Endothelial cell of umbilical vein (primary cell): ENCODE data around the gene DNAJB8.

ENCODE experiments used
- CTCF ChIP-seq, 2 donors: IDR thresholded peaks; 1 replicate in 1 of 2; 2 replicates in 1 of 2; pipeline ENCODE4 v1.5.1; 2011; ENCODE audit warnings: low read length in 2 of 2, mild to moderate bottlenecking in 2 of 2, moderate library complexity in 2 of 2, control low read depth in 1 of 2, inconsistent platforms in 1 of 2, low read depth in 1 of 2; ENCODE audit not compliant: insufficient read depth in 1 of 2; ENCODE audit errors: extremely low read depth in 1 of 2
- EZH2 ChIP-seq: IDR thresholded peaks from 2 replicates; pipeline ENCODE4 v1.6.1; 2012; ENCODE audit warnings: borderline replicate concordance, low read depth, mild to moderate bottlenecking, moderate library complexity, low read length, inconsistent platforms; ENCODE audit not compliant: severe bottlenecking
- MAX ChIP-seq: IDR thresholded peaks from 2 replicates; pipeline ENCODE4 v1.6.1; 2011; ENCODE audit not compliant: insufficient read depth, insufficient read length
- POLR2AphosphoS5 ChIP-seq: IDR thresholded peaks from 2 replicates; pipeline ENCODE4 v1.6.1; 2012; ENCODE audit warnings: low read depth, mild to moderate bottlenecking, control low read depth, low read length, moderate library complexity; ENCODE audit not compliant: insufficient read depth

DNA sequence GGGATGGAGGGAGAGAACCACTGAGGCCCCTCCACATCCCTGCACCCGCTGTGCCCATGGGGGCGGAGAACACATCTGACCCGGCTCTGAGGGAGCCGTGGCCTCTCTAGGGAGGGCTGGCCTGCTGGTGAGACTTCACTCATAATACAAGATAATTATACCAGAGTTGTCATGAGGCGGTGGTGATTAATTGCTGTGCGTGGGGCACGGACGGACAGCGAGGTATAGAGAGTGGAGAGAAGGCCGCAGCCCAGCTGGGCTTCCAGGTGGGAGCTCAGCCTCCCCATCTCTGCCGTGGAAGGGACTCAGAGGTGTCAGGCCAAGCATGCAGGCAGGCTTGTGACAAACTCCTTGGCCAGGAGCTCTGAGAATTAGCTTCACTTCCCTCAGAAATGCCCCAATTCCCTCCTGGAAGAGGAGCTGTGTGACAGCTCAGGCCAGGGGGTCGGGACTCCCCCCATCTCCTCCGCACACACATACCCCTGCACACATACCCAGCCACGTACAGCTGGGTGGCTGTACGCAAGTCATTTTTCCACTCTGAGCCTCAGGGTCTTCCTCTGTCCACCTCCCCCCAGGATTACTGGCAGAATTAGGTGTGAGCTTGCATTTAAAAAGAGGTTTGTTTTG, 32.3 kb upstream of the DNAJB8 start:
- no peak for TF ChIP-seq CTCF (IDR thresholded peaks at IDR 0.05; ENCODE audit: extremely low read depth in 1 of 2, insufficient read depth in 1 of 2, low read depth in 1 of 2, low read length in 2 of 2)
- TF ChIP-seq POLR2AphosphoS5, result no peak
- no peak for TF ChIP-seq MAX
- no peak for TF ChIP-seq EZH2
